Vagina (tissue), 2 donors: ENCODE data around the gene MEGF6. TPM values are rescaled to one million over a fixed set of nuclear protein-coding genes. Genes with fewer than 3 reads are reported as not detected.

ENCODE experiments used
- DNase-seq, 2 donors: peaks; one replicate each; pipeline ENCODE4 v3.0.0-alpha.2; 2017; ENCODE audit errors: extremely low spot score in 2 of 2
- H3K27ac ChIP-seq: fragments of 200-600 bp; sonication (generic); one replicate; pipeline ENCODE4 v1.5.1; 2019
- H3K27me3 ChIP-seq: fragments of 200-600 bp; sonication (generic); one replicate; pipeline ENCODE4 v1.5.1; 2019
- H3K36me3 ChIP-seq, 2 donors: fragments of 200-600 bp; sonication (generic); one replicate each; pipeline ENCODE4 v1.5.1; 2017 to 2019
- H3K4me1 ChIP-seq: fragments of 200-600 bp; sonication (generic); one replicate; pipeline ENCODE4 v1.5.1; 2019
- H3K4me3 ChIP-seq, 2 donors: fragments of 200-600 bp; sonication (generic); 1 replicate in 1 of 2; 2 replicates in 1 of 2; pipeline ENCODE4 v1.5.1; 2016 to 2019
- H3K9me3 ChIP-seq: fragments of 200-600 bp; sonication (generic); one replicate; pipeline ENCODE4 v1.5.1; 2019
- POLR2A ChIP-seq, 2 donors: fragments of 450-650 bp; IDR thresholded peaks; one replicate each; pipeline ENCODE4 v1.6.1; 2017; ENCODE audit warnings: antibody characterized with exemption in 2 of 2, mild to moderate bottlenecking in 2 of 2, moderate library complexity in 2 of 2
- POLR2AphosphoS5 ChIP-seq, 2 donors: sonication (generic); formaldehyde crosslinking; IDR thresholded peaks; one replicate each; pipeline ENCODE4 v1.9.0; 2017; ENCODE audit warnings: antibody characterized with exemption in 2 of 2, mild to moderate bottlenecking in 2 of 2, low read depth in 1 of 2; ENCODE audit not compliant: insufficient read depth in 1 of 2
- intact Hi-C: fragments of 100-400 bp; cut with DNase I; formaldehyde crosslinking; loops from one replicate; pipeline ENCODE4 v1.15.1; 2023
- total RNA-seq: library from RNA; depleted of rRNA; stranded (reverse); fragments of >200 nt; gene quantifications from one replicate; pipeline ENCODE4 v1.2.3, GENCODE V29; 2016
- TF ChIP-seq, protein P1 (sequence below), 3 experiments: fragments of 450-650 bp in 2 of 3; fragments of 200-600 bp in 1 of 3; sonication (generic) in 1 of 3; IDR thresholded peaks; one replicate each; pipeline ENCODE4 v1.5.1; 2017 to 2019; ENCODE audit warnings: antibody characterized with exemption in 3 of 3, mild to moderate bottlenecking in 2 of 3, moderate library complexity in 2 of 3

Gene MEGF6
- total RNA-seq, 1 donor from 2014 or later, result 37.6 TPM

GRCh38 chr1:3451994-3452865, 159.1 kb downstream of the MEGF6 start:
- no peak overlapping the region for H3K4me3 ChIP-seq
- intact Hi-C loops, result loop anchor here (10.0 kb wide), 1 partner anchor 263 kb away; no protein-coding TSS in a partner anchor
- no peaks in the 10 kb centered on the region for H3K9me3 ChIP-seq
- H3K36me3 ChIP-seq, result no peaks in the 10 kb centered on the region
- no peak overlapping the region for H3K27ac ChIP-seq
- H3K4me1 ChIP-seq, result peaks cover 23% of the 10 kb centered on the region
- DNase-seq, result no peak
- TF ChIP-seq, protein P1, sequence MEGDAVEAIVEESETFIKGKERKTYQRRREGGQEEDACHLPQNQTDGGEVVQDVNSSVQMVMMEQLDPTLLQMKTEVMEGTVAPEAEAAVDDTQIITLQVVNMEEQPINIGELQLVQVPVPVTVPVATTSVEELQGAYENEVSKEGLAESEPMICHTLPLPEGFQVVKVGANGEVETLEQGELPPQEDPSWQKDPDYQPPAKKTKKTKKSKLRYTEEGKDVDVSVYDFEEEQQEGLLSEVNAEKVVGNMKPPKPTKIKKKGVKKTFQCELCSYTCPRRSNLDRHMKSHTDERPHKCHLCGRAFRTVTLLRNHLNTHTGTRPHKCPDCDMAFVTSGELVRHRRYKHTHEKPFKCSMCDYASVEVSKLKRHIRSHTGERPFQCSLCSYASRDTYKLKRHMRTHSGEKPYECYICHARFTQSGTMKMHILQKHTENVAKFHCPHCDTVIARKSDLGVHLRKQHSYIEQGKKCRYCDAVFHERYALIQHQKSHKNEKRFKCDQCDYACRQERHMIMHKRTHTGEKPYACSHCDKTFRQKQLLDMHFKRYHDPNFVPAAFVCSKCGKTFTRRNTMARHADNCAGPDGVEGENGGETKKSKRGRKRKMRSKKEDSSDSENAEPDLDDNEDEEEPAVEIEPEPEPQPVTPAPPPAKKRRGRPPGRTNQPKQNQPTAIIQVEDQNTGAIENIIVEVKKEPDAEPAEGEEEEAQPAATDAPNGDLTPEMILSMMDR (IDR thresholded peaks at IDR 0.05), result no peak
- TF ChIP-seq POLR2AphosphoS5 (IDR thresholded peaks at IDR 0.05; ENCODE audit: insufficient read depth in 1 of 2, low read depth in 1 of 2), result no peak
- no peak for TF ChIP-seq POLR2A (IDR thresholded peaks at IDR 0.05)
- H3K27me3 ChIP-seq, result no peaks in the 10 kb centered on the region

DNA sequence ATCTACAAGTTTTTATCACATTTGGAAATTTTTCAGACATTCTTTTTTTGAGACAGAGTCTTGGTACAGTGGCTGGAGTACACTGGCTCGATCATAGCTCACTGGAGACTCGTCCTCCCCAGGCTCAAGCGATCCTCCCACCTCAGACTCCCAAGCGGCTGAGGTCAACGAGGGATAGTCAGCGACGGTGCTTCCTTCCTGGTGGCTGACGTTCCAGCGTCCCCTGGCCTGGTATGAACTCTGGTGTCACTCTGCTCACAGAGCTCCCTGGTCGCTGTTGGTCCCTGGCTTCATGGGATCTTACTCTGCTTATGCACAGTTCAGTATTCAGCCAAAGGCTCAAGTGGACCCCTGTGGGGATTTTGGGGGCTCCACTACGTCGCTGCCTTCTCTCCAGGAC, 160.3 kb downstream of the MEGF6 start:
- Histone ChIP-seq H3K36me3 (no peaks in the 10 kb centered on the region), H3K9me3 (no peaks in the 10 kb centered on the region), H3K4me3 (no peak overlapping the region), H3K27me3 (no peaks in the 10 kb centered on the region), H3K27ac (no peak overlapping the region), H3K4me1 (peaks cover 23% of the 10 kb centered on the region)
- no peak for TF ChIP-seq POLR2AphosphoS5 (IDR thresholded peaks at IDR 0.05; ENCODE audit: insufficient read depth in 1 of 2, low read depth in 1 of 2)
- no peak for TF ChIP-seq POLR2A (IDR thresholded peaks at IDR 0.05)
- TF ChIP-seq, protein P1 (IDR thresholded peaks at IDR 0.05), result no peak
- no peak for DNase-seq
- intact Hi-C loops, result loop anchor here (10.0 kb wide), 1 partner anchor 264 kb away; no protein-coding TSS in a partner anchor

GRCh38 chr1:3450202-3450863, 161.0 kb downstream of the MEGF6 start:
- peaks cover 19% of the 10 kb centered on the region for H3K4me1 ChIP-seq
- intact Hi-C loops, result loop anchor here (10.0 kb wide), 1 partner anchor 264 kb away; no protein-coding TSS in a partner anchor
- no peaks in the 10 kb centered on the region for H3K27me3 ChIP-seq
- H3K27ac ChIP-seq, result no peak overlapping the region
- no peak for DNase-seq
- H3K9me3 ChIP-seq, result no peaks in the 10 kb centered on the region
- no peak overlapping the region for H3K4me3 ChIP-seq
- TF ChIP-seq, protein P1 (IDR thresholded peaks at IDR 0.05), result no peak
- no peak for TF ChIP-seq POLR2A (IDR thresholded peaks at IDR 0.05)
- no peak for TF ChIP-seq POLR2AphosphoS5 (IDR thresholded peaks at IDR 0.05; ENCODE audit: insufficient read depth in 1 of 2, low read depth in 1 of 2)
- no peaks in the 10 kb centered on the region for H3K36me3 ChIP-seq

DNA sequence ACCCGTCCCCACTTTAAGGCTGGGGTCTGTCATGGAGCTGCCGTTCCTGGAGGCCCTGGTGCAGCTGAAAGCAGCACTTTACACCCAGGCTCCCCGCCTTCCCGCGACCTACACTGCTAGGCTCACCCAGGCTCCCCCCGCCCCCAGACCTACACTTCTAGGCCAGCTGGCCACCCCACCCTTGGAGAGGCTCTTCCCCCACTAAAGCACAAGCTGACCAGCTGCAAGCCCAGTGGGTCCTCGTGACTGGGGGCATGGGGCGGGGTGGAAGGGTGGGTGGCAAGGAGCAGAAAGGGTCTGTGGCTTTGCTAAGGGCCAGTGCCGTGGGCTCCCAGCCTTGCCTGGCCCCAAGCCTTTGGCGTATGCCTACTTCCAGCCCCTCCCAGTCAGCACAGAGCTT, 166.6 kb downstream of the MEGF6 start:
- no peak for DNase-seq
- Histone ChIP-seq H3K36me3 (no peaks in the 10 kb centered on the region), H3K27ac (no peak overlapping the region), H3K27me3 (no peaks in the 10 kb centered on the region), H3K4me3 (no peak overlapping the region), H3K4me1 (no peaks in the 10 kb centered on the region), H3K9me3 (no peaks in the 10 kb centered on the region)
- TF ChIP-seq, protein P1 (IDR thresholded peaks at IDR 0.05), result no peak
- no peak for TF ChIP-seq POLR2AphosphoS5 (IDR thresholded peaks at IDR 0.05; ENCODE audit: insufficient read depth in 1 of 2, low read depth in 1 of 2)
- no peak for TF ChIP-seq POLR2A (IDR thresholded peaks at IDR 0.05)
- intact Hi-C loops, result no loop called here
